Esophagus muscularis mucosa (tissue), 4 donors: Measurements from ENCODE around the gene UTF1.

Experiments used
- EP300 ChIP-seq: sonication (generic); formaldehyde crosslinking; IDR thresholded peaks from one replicate; pipeline ENCODE4 v1.6.1; 2017; ENCODE audit warnings: antibody characterized with exemption
- POLR2A ChIP-seq: fragments of 450-650 bp; IDR thresholded peaks from one replicate; pipeline ENCODE4 v1.6.1; 2017; ENCODE audit warnings: antibody characterized with exemption, moderate library complexity, mild to moderate bottlenecking, low read depth
- TF ChIP-seq, protein P1 (sequence below), 3 experiments: fragments of 200-600 bp in 2 of 3; fragments of 450-650 bp in 1 of 3; sonication (generic) in 2 of 3; IDR thresholded peaks; one replicate each; pipeline ENCODE4 v1.5.1; 2017 to 2019; ENCODE audit warnings: antibody characterized with exemption in 3 of 3, mild to moderate bottlenecking in 2 of 3, moderate library complexity in 1 of 3

DNA sequence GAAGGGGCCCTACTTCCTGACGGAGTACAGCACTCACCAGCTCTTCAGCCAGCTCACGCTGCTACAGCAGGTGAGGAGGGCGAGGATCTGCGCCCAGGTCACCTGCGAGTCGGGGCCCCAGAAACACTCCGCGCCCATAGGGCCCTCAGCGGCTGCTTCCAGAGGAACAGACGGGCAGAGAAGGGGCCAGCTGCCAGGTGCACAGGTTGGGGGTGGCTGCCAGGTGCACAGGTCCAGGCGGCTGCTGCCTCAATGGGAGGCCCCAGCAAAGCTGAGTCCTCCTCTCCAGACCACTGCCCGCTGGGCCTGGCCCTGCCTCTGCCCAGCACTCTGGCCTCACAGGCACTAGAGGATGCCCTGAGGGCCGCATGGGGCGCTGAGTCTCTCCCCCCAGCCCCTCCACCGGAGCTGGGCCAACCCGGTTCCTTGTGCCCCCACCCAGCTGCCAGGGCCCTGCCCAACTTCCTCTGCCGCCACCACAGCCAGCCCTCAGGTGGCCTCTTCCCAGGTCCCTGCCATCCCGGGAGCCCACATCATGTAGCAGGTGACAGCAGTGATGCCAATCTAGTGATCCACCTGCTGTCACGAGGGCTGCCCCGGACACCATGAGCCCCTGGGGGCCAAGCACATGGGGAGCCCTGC, 17.0 kb upstream of the UTF1 start:
- TF ChIP-seq, protein P1, sequence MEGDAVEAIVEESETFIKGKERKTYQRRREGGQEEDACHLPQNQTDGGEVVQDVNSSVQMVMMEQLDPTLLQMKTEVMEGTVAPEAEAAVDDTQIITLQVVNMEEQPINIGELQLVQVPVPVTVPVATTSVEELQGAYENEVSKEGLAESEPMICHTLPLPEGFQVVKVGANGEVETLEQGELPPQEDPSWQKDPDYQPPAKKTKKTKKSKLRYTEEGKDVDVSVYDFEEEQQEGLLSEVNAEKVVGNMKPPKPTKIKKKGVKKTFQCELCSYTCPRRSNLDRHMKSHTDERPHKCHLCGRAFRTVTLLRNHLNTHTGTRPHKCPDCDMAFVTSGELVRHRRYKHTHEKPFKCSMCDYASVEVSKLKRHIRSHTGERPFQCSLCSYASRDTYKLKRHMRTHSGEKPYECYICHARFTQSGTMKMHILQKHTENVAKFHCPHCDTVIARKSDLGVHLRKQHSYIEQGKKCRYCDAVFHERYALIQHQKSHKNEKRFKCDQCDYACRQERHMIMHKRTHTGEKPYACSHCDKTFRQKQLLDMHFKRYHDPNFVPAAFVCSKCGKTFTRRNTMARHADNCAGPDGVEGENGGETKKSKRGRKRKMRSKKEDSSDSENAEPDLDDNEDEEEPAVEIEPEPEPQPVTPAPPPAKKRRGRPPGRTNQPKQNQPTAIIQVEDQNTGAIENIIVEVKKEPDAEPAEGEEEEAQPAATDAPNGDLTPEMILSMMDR (IDR thresholded peaks at IDR 0.05), result no peak
- TF ChIP-seq POLR2A (no peak), EP300 (no peak)
